Calu3 (cell line): ENCODE results near the gene ACTR1B. TPM values are rescaled to one million over a fixed set of nuclear protein-coding genes. Genes with fewer than 3 reads are reported as not detected.

ENCODE experiments used
- BruUV-seq: library from RNA; stranded (reverse); fragments of 400-500 nt; replicated peaks from 2 replicates; lab custom pipeline; 2021; lab: Mats Ljungman, UMichigan
- CTCF ChIA-PET: fragments of 300-600 bp; sonication (Branson Sonifier 250); formaldehyde crosslinking; loops from one replicate; lab custom pipeline; 2022; ENCODE audit warnings: antibody characterized with exemption; lab: Charles Lee
- DNase-seq: peaks from one replicate; pipeline ENCODE4 v3.0.0; 2022
- H3K27ac Mint-ChIP-seq: one replicate; pipeline ENCODE4 v1.8.0; 2022; ENCODE audit warnings: mixed read lengths; ENCODE audit not compliant: unreplicated experiment
- H3K27me3 Mint-ChIP-seq: one replicate; pipeline ENCODE4 v1.8.0; 2022; ENCODE audit warnings: mixed read lengths; ENCODE audit not compliant: unreplicated experiment
- H3K36me3 Mint-ChIP-seq: one replicate; pipeline ENCODE4 v1.8.0; 2022; ENCODE audit warnings: mild to moderate bottlenecking, moderate library complexity, mixed read lengths; ENCODE audit not compliant: insufficient read depth, unreplicated experiment
- H3K4me1 Mint-ChIP-seq: one replicate; pipeline ENCODE4 v1.8.0; 2022; ENCODE audit warnings: mild to moderate bottlenecking, low read depth, mixed read lengths; ENCODE audit not compliant: unreplicated experiment
- H3K4me3 Mint-ChIP-seq: one replicate; pipeline ENCODE4 v1.8.0; 2022; ENCODE audit warnings: mild to moderate bottlenecking, low read depth, moderate library complexity, mixed read lengths; ENCODE audit not compliant: unreplicated experiment
- H3K9me3 Mint-ChIP-seq: one replicate; pipeline ENCODE4 v1.8.0; 2022; ENCODE audit warnings: low read depth, mixed read lengths; ENCODE audit not compliant: unreplicated experiment
- CTCF ChIP-seq: fragments of 200-600 bp; IDR thresholded peaks from one replicate; pipeline ENCODE4 v1.8.0; 2022; ENCODE audit warnings: antibody characterized with exemption; ENCODE audit not compliant: unreplicated experiment
- intact Hi-C: fragments of 100-400 bp; cut with micrococcal nuclease; formaldehyde crosslinking; loops from one replicate; pipeline ENCODE4 v1.10.0; 2022; ENCODE audit not compliant: unreplicated experiment
- total RNA-seq: library from RNA; stranded (reverse); gene quantifications from 2 replicates; pipeline ENCODE4 v1.2.3, GENCODE V29; 2022

Gene ACTR1B
- total RNA-seq, 1 experiment from 2014 or later = 48.7 TPM

GRCh38 chr2:97654309-97654708 lies 9.5 kb downstream of the ACTR1B start:
- Mint-ChIP-seq H3K27me3 (no peaks in the 10 kb centered on the region), H3K4me1 (no peaks in the 10 kb centered on the region), H3K27ac (peak overlapping the region; percentile 53), H3K36me3 (peaks cover 55% of the 10 kb centered on the region), H3K4me3 (no peak overlapping the region), H3K9me3 (peaks cover 17% of the 10 kb centered on the region)
- CTCF ChIA-PET = no interaction called here
- no TSS peak for BruUV-seq
- TF ChIP-seq CTCF = no peak
- intact Hi-C loops = no loop called here
- DNase-seq = no peak

- no peaks in the 10 kb centered on the region for H3K4me1 Mint-ChIP-seq
- CTCF ChIA-PET = no interaction called here
Measured at GRCh38 chr2:97653874-97654273, 10.0 kb downstream of the ACTR1B start.

GRCh38 chr2:97653473-97653872 lies 10.4 kb downstream of the ACTR1B start:
- BruUV-seq = no TSS peak
- CTCF ChIA-PET = no interaction called here
- DNase-seq = no peak
- TF ChIP-seq CTCF = no peak
- H3K36me3 Mint-ChIP-seq = peaks cover 54% of the 10 kb centered on the region
- H3K4me3 Mint-ChIP-seq = no peak overlapping the region
- intact Hi-C loops = no loop called here
- H3K9me3 Mint-ChIP-seq = peaks cover 17% of the 10 kb centered on the region
- H3K4me1 Mint-ChIP-seq = no peaks in the 10 kb centered on the region
- H3K27ac Mint-ChIP-seq = no peak overlapping the region
- H3K27me3 Mint-ChIP-seq = no peaks in the 10 kb centered on the region

More at GRCh38 chr2:97653874-97654273, 10.0 kb downstream of the ACTR1B start:
- Mint-ChIP-seq H3K27me3 (no peaks in the 10 kb centered on the region), H3K27ac (no peak overlapping the region), H3K9me3 (peaks cover 17% of the 10 kb centered on the region), H3K4me3 (no peak overlapping the region), H3K36me3 (peaks cover 58% of the 10 kb centered on the region)
- intact Hi-C loops = no loop called here
- no peak for TF ChIP-seq CTCF
- DNase-seq = no peak
- BruUV-seq = no TSS peak

GRCh38 chr2:97651114-97651513 lies 12.7 kb downstream of the ACTR1B start:
- CTCF ChIA-PET = no interaction called here
- Mint-ChIP-seq H3K9me3 (peaks cover 17% of the 10 kb centered on the region), H3K27me3 (no peaks in the 10 kb centered on the region), H3K27ac (peak overlapping the region; percentile 76), H3K4me1 (peaks cover 10% of the 10 kb centered on the region), H3K36me3 (peaks cover 64% of the 10 kb centered on the region), H3K4me3 (no peak overlapping the region)
- BruUV-seq = no TSS peak
- TF ChIP-seq CTCF = no peak
- intact Hi-C loops = no loop called here
- no peak for DNase-seq
